GM19035 (cell line): Measurements from ENCODE around the gene BNIP5.
"Not testable (repeated sequence)": the region's sequence is repeated elsewhere in the genome, so short reads cannot be mapped to it uniquely, and the experiment has no call there.

ENCODE experiments used
- ATAC-seq: cut with Tn5 transposase; IDR thresholded peaks from one replicate; pipeline ENCODE4 v1.9.1; 2021; ENCODE audit not compliant: unreplicated experiment

The BNIP5 gene

DNA sequence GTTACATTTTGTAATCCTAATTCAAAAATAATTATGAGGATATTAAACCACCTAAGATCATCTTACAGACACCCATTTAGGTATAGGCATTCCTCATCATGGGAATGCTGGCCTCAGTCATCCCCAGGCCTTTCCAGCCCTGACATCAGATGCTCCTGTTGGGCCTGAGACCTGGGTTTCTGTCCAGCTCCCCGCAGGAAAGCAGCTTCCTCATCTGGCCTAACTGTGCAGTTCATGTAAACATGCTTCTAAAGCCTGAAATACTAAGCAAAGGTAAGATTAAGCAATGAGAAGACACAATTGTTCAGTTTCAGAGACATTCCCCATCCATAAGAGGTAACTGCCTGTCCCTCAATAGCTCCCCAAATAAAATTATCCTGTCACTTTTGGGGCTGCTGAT is 31.7 kb upstream of the BNIP5 start:
- ATAC-seq = no peak

DNA sequence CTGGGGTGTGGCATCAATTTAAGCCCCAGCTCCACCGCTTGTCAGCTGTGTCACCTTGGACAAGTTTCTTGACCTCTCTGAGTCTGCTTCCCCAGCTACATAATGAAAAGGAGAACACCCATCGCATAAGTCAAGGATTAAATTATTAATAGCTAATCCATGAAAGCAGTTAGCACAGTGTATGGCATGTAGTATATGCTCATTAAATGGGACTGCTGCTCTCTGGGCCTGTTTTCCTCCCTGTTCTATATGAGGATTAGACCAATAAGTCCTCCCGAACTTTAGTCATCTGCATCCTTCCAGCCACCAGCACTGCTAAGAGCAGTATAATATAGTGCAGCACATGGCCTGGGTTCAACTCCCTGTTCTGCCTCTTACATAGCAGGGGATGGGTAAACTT is 31.1 kb upstream of the BNIP5 start:
- ATAC-seq = no peak

DNA sequence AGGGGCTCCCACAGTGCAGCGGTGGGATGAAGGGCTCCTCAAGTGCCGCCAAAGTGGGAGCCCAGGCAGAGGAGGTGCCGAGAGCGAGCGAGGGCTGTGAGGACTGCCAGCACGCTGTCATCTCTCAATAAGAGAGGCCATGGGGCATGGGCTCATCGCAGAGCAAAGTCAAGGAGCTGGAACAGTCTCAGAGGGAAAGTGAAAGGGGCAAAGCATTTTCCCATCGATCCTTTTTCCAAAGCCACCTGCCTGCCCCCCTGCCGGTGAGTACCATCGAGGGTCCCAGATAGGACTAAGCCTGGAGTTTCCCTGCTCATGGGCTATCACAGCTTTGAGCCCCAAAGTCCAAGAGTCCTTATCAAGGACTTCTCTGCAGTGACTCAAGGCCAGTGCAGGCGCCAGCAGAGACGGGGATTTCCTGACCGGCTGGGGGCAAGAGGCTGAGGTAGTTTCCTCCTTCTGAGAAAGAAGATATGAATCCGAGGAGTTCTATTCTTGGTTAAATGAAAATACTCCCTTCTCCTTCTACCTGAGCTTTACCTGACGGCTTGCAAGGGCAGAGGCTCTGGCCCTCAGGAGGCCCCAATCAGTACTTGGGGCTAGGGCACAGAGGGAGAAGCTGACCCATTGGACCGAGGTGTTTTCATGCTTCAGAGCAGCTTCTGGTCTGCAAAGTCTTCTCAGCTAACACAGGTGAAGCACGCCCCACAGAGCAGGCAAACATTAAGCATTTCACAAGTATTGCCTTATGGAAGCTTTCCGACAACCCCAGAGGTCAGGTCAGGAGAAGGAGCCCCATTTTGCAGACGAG is 28.2 kb upstream of the BNIP5 start:
- ATAC-seq = no peak

DNA sequence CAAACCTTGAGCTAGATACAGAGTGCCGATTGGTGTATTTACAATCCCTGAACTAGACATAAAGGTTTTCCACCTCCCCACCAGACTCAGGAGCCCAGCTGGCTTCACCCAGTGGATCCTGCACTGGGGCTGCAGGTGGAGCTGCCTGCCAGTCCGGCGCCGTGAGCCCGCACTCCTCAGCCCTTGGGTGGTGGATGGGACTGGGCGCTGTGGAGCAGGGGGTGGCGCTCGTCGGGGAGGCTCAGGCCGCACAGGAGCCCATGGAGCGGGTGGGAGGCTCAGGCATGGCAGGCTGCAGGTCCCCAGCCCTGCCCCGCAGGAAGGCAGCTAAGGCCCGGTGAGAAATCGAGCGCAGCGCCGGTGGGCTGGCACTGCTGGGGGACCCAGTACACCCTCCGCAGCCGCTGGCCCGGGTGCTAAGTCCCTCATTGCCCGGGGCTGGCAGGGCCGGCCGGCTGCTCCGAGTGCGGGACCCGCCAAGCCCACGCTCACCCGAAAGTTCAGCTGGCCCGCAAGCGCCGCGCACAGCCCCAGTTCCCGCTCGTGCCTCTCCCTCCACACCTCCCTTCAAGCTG is 27.5 kb upstream of the BNIP5 start:
- not testable (repeated sequence) for ATAC-seq

DNA sequence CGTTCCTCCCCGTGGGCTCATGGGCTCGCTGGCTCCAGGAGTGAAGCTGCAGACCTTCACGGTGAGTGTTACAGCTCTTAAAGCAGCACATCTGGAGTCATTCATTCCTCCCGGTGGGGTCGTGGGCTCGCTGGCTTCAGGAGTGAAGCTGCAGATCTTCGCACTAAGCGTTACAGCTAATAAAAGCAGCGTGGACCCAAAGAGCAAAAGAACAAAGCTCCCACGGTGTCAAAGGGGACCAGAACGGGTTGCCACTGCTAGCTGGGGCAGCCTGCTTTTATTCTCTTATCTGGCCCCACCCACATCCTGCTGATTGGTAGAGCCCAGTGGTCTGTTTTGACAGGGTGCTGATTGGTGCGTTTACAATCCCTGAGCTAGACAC is 26.7 kb upstream of the BNIP5 start:
- not testable (repeated sequence) for ATAC-seq

DNA sequence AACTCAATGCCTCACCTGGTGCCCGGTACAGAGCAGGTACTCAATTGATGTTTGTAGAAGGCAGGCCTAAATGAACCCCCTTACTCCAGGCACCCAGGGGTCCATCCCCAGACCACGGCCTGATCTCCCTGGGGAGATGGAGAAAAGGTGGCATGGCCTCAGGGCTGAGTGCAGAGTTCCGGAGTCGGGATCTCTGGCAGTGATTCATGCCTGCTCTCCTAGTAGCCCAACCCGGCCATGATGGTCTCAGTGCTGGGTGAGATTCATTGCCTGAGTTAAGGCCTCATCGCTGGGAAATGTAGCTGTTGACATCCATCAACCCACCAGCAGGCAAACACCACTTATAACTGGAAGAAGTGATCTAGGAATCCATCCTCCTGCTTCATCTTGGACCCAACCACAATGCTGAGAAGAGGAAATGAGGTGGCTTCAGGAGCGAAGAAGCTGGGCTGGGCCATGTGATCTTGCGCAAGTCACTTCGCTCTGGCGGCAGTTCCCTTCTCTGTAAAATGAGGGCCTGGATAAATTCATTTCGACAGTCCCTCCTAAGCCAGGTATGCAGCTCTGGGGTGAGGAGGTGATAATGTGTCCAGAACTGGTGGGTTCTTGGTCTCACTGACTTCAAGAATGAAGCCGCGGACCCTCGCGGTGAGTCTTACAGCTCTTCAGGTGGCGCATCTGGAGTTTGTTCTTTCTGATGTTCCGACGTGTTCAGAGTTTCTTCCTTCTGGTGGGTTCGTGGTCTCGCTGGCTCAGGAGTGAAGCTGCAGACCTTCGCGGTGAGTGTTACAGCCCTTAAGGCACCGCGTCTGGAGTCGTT is 26.1 kb upstream of the BNIP5 start:
- no peak for ATAC-seq

DNA sequence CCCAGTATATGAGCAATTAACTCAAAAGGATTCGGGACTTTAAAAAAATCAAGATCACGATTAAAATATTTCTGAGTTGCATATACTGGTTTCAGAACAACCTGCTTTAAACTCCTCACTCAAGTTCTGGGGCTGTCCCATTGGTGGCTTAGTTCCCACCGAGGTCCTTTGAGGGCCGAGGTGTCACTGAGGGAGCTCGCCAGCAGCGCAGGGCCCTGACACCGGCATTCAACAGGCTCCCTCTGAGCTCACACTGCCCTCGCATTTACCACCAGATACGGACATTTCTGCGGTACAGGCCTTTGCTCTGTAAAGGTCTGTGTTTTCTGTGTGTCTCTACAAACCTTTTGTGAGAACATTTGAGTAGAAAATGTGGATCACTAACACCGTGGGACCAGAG is 24.4 kb upstream of the BNIP5 start:
- ATAC-seq = no peak

DNA sequence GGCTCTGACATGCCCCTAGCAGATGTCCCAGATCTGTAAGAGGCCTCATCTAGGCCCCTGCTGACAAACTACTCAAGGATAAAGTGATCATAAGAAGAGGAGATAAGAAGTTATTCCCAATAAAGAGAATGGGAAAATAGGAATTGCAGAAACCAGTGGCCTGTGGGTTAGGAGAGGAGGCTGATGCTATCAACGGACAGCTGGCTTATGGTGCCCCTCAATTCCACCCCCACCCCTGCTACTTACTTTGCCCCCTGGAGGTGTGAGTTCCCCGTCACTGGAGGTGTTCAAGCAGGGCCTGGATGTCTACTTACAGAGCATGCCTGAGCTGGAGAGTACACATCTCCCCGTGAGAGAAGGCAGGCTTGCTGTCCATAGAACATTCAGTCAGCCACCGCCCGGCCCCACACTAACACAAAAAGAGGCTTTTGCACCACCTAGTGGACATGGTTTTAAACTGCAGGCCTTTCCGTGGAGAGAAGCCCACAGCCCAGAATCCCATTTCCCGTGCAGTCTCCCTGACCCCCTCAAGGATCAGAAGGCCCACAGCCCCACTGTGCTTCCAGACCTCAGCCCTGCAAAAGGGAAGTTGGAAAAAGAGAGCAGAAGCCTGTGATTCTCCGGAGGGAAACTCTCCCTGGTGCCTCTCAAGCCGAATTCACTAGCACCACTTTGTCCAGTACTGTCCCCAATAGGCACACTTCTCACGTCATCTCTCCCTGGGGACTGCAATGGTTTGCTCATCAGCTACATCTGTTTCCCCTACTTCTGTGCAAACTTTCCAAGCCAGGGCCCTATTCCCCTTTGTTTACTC is 23.8 kb upstream of the BNIP5 start:
- peak; percentile 45 for ATAC-seq

DNA sequence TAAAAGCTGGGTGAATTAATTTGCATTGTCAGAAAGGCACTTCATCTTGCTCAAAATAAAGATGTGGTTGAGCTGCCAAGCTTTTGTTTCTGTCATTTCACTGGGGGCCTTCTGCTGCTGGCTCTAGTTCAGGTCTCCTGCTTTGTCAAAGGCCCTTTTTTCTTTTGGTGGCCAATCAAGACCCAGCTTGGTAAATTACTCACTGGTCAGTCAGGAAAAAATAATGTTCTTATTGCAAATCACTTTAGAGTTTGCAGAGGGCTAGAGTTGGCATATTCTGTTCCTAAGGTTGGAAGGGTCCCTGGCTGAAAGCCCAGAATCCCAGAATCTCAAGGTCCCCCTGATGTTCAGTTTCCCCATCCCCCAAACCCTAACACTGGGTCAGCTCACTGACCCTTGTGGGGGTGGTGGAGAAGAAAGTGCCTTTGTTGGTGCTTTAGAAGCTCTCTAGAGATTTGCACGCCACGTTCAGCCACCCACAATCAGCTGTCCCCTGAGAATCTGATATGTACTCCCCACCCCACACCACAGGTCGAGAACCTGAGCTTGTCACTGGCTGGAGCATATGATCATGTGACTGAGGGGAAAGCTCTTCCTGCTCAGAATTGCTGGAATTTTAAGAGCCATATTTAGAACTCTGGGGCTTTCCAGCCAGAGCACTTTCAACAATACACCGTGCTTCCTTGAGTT is 21.7 kb upstream of the BNIP5 start:
- ATAC-seq = no peak

DNA sequence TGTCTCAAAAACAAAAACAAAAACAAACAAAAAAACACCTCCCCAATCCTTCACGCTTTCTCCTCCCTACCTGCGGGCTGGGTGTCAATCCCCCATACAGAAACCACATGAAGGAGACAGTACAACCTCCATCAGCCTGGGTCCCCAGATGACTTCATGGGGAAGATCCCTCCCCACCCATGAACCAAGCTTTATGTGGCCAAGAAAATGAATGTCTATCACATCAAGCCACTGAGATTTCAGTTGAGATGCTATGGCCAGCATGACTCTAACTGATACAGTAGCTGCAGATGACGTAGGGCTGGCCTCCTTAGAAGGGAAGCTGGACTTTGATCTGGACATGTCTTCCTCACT is 21.2 kb upstream of the BNIP5 start:
- no peak for ATAC-seq

DNA sequence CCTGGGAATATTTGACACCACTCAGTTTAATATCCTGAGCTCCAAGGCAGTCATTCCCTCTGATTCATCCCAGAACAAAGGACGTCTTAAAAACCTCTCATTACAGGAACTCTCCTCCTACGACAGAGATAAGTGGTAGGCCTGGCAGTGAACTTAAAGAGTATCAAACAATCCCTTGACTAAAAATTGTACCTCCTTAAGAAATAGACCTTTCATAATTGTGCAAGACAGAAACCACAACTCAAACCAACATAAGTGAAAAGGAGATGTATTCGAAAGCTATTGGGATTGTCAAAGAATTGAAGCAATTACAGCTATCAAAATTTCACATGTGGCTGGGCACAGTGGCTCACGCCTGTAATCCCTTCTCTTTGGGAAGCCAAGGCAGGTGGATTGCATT is 19.1 kb upstream of the BNIP5 start:
- ATAC-seq = no peak

DNA sequence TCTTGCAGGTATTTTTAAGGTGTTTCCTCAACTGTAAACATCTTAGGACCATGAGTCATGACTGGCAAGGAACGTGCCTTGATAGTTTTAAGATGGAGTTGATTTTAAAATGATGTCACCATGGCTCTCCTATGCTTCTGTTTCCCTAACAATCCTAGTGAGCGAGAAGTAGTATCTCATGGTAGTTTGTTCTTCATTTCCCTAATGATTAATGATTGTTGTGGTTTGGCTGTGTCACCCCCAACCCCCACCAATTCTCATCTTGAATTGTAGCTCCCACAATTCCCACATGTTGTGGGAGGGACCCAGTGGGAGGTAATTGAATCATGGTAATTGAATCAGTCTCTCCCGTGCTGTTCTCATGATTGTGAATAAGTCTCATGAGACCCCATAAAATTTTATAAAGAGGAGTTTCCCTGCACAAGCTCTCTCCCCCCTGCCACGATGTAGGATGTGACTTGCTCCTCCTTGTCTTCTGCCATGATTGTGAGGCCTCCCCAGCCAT is 16.8 kb upstream of the BNIP5 start:
- no peak for ATAC-seq

DNA sequence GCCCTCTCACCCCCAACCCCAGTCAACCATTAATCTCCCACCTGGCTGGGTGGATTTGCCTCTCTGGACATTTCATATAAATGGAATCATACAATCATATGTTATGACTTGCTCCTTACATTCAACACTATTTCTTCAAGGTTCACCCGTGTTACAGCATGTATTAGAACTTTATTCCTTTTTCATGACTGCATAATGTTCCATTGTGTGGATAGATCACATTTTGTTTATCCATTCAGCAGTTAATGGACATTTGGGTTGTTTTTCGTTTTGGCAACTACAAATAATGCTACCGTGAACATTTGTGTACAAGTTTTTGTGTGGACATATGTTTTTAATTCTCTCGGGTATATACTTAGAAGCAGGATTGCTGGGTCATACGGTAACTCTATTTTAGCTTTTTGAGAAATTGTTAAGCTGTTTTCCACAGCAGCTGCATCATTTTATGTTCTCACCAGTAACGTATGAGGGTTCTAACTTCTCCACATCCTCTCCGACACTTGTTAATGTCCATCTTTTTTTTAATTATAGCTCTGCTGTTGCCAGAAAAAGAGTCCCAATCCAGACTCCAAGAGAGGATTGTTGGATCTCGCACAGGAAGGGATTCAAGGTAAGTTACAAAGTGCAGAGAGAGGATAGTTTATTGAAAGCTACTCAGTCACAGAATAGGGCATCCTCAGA is 15.9 kb upstream of the BNIP5 start:
- no peak for ATAC-seq

DNA sequence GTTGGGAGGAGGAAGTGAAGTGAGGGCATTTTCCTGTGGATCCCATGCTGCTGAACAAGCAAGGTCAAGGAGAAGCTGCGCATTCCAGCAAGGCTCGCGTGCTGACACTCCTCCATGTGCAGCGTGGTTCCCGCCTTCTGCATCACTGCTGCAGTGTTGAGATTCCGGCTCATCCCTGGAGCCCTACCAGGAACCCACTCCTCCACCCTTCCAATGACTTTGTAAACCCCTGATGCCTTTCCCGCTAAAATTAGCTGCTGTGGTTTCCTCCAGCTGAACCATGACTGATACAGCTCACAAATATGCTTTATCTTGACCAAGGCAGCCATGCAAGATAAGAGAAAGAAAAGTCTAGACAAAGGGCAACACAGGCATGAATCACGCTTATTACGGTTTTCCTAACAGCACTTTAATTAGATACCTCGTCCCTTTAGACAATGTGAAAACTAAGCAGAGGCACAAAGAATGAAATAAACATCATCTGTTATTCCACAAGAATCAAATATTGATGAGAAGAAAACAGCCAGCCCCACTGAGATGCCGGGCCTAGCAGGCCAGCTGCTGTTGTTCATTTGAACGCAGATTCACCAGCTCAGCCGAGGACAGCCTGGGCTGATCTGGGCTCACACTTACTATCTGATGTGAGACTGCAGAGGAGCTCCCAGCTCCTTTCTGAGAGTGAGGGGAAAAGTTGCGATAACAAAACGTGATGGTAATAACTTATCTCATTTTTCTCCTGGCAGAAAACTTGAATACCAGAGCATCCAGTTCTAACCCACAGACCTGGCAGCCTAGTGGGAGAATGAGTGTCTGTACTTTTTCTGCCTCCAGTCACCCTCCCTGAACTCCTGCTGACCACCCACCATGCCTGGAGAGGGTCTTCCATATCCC is 14.2 kb upstream of the BNIP5 start:
- ATAC-seq = no peak

DNA sequence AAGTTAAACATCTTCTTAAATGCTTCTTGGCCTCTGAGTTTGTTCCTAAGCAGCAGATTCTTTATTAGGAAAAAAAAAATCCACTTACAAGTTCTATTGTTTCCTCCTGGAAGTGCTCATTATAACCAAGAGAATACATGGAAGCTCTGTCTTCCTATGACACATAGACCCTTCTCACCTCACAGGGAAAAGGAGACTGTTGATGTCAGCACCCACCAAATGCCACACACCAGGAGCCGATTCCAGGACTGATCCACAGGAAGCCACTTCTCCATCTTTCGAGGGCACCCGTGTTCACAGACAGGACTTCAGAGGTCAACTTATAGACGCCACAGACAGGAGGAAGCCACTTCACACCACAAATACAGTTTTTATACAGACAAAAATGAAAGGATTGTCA is 13.4 kb upstream of the BNIP5 start:
- no peak for ATAC-seq

DNA sequence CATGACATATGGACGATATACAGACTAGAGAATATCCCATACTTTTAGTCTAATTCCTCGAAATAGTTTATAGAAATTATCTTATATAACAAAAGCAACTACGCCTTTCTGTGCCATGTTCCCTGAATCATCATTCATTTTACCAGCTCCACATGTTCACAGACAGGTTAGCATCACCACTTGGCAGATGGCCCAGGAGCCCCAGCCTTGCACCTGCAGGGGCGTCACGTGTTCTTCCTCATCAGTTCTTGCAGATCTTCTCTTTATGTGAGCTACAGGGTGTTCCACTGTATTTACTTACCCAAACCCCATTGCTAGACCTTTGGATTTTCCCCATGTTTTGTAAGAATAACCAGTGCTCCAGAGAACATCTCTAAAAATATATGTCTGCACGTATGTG is 12.6 kb upstream of the BNIP5 start:
- ATAC-seq = no peak

DNA sequence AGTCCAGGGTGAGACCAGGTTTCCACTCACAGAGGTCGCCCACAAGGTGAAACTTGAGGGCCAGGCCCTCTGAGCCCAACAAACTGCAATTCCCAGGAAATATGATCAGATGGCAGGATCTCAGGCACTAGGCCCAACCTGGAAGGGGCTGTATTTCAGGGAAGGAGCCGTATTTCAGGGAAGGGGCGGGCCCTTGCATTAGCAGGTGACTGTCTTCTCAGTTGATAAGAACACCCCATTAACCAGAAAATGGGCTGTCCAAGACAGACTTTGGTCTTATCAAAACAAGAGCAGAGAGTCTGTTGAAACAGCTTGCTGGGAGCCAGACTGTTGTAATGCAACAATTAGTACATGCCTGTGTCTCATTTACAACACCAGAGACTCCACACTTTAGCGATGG is 10.9 kb upstream of the BNIP5 start:
- ATAC-seq = no peak

DNA sequence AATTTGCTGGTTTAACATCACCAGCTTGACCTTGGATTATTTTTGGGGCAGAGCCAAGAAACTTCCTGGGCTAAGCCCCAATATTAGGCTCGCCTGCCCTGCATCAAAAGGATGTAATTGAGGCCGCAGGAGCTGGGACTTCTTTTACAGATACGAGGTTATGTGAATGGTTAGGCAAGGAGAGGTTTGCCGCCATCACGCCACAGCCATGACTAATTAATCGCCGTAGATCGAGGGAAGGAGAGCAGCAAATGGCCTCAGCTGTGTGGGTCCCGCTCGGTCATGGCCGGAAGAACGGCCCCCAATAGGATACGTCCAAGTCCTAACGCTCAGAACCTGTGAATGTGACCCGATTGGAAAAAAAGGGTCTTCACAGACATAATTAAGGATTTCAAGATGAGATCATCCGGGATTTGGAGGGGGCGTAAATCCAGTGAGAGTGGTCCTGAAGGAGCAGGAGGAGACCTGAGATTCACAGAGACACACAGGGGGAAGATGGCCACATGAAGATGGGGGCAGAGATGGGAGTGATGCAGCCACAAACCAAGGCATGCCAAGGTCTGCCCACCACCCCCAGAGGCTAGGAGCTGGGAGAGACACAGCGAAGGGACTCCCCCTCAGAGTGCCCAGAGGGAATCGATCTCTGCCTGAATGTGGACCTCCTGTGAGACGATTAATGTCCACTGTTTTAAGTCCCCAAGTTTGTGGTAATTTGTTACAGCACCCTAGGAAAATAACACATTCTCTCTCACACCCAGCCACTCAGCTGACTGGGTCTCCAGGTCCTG is 10.0 kb upstream of the BNIP5 start:
- no peak for ATAC-seq
